HCT116 (cell line): ENCODE measurements around the gene RAPGEF2. TPM values are rescaled to one million over a fixed set of nuclear protein-coding genes. Genes with fewer than 3 reads are reported as not detected.
"Not testable (repeated sequence)": the region's sequence is repeated elsewhere in the genome, so short reads cannot be mapped to it uniquely, and the experiment has no call there.

ENCODE experiments used
- ATAC-seq: fragments of 200-7000 bp; cut with Tn5 transposase; 2 replicates; pipeline ENCODE4 v1.9.1; 2020; ENCODE audit warnings: mild to moderate bottlenecking, moderate library complexity
- BruUV-seq: library from RNA; stranded (reverse); fragments of 400-500 nt; replicated peaks from 2 replicates; lab custom pipeline; 2021; lab: Mats Ljungman, UMichigan
- CTCF ChIA-PET: fragments of 300-600 bp; sonication (Branson Sonifier 250); formaldehyde crosslinking; loops from one replicate; lab custom pipeline; 2021; ENCODE audit warnings: antibody characterized with exemption; lab: Charles Lee
- POLR2A ChIA-PET: fragments of 300-600, 350-600 bp; sonication (Branson Sonifier 250); formaldehyde crosslinking; loops from one replicate; lab custom pipeline; 2021; ENCODE audit warnings: antibody characterized with exemption; lab: Charles Lee
- RAD21 ChIA-PET, 2 experiments: fragments of 300-600 bp; sonication (Branson Sonifier 250); formaldehyde crosslinking; loops; one replicate each; lab custom pipeline; 2023; ENCODE audit warnings: low total read pairs in 2 of 2; ENCODE audit not compliant: uncharacterized antibody in 2 of 2, unreplicated experiment in 2 of 2, low non-redundant PET in 1 of 2; lab: Charles Lee
- DNase-seq: peaks from one replicate; pipeline ENCODE4 v3.0.0-alpha.2; 2010; ENCODE audit warnings: low read depth, low spot score
- H2AFZ ChIP-seq: fragments of 200-600 bp; shearing (Covaris generic), sonication (generic); 2 replicates; pipeline ENCODE4 v1.6.1; 2017; ENCODE audit warnings: low read depth, mixed run types, mixed read lengths, antibody characterized with exemption, low read length; ENCODE audit not compliant: poor library complexity, severe bottlenecking
- H3K27ac ChIP-seq: 2 replicates; pipeline ENCODE4 v1.5.1; 2012; ENCODE audit warnings: low read depth, low read length
- H3K27me3 ChIP-seq: fragments of 200-600 bp; sonication (generic); 2 replicates; pipeline ENCODE4 v1.6.1; 2016; ENCODE audit warnings: mixed run types, low read length, mixed read lengths; ENCODE audit not compliant: insufficient read depth
- H3K36me3 ChIP-seq, 2 experiments: fragments of 200-500 bp in 1 of 2; fragments of 200-600 bp in 1 of 2; sonication (Bioruptor generic) in 1 of 2; sonication (generic) in 1 of 2; 2 replicates each; pipeline versions ENCODE4 v1.5.1 to v1.6.1; 2014 to 2016; ENCODE audit warnings: low read length in 2 of 2, inconsistent platforms in 1 of 2, mixed read lengths in 1 of 2, mixed run types in 1 of 2; ENCODE audit not compliant: insufficient read depth in 2 of 2, control insufficient read depth in 1 of 2
- H3K4me1 ChIP-seq, 2 experiments: fragments of 200-600 bp in 1 of 2; sonication (generic) in 1 of 2; 2 replicates each; pipeline versions ENCODE4 v1.5.1 to v1.6.1; 2012 to 2017; ENCODE audit warnings: low read length in 2 of 2, inconsistent platforms in 1 of 2, mild to moderate bottlenecking in 1 of 2, mixed read lengths in 1 of 2, mixed run types in 1 of 2, moderate library complexity in 1 of 2; ENCODE audit not compliant: insufficient read depth in 2 of 2, control insufficient read depth in 1 of 2
- H3K4me2 ChIP-seq: fragments of 200-600 bp; sonication (generic); 2 replicates; pipeline ENCODE4 v1.6.1; 2017; ENCODE audit warnings: mixed run types, low read length, mixed read lengths
- H3K4me3 ChIP-seq, 2 experiments: fragments of 200-600 bp in 1 of 2; sonication (generic) in 1 of 2; replicated peaks in 1 of 2; 2 replicates each; pipeline ENCODE4 v1.5.1; 2011 to 2016; ENCODE audit warnings: low read length in 2 of 2, control low read depth in 1 of 2, low read depth in 1 of 2, mild to moderate bottlenecking in 1 of 2, mixed read lengths in 1 of 2, mixed run types in 1 of 2
- H3K79me2 ChIP-seq: fragments of 200-600 bp; sonication (generic); 2 replicates; pipeline ENCODE4 v1.6.1; 2017; ENCODE audit warnings: mild to moderate bottlenecking, mixed run types, low read length, moderate library complexity, mixed read lengths; ENCODE audit not compliant: insufficient read depth
- H3K9ac ChIP-seq: fragments of 200-600 bp; sonication (generic); 2 replicates; pipeline ENCODE4 v1.6.1; 2016; ENCODE audit warnings: low read length, mixed read lengths
- H3K9me2 ChIP-seq: fragments of 200-600 bp; sonication (generic), shearing (Covaris generic); 2 replicates; pipeline ENCODE4 v1.6.1; 2017; ENCODE audit warnings: mixed run types, mild to moderate bottlenecking, moderate library complexity; ENCODE audit not compliant: insufficient read depth
- H3K9me3 ChIP-seq, 2 experiments: fragments of 200-500 bp in 1 of 2; fragments of 200-600 bp in 1 of 2; sonication (Bioruptor generic) in 1 of 2; sonication (generic) in 1 of 2; 2 replicates each; pipeline ENCODE4 v1.6.1; 2014 to 2017; ENCODE audit warnings: low read length in 2 of 2, mixed read lengths in 2 of 2, inconsistent platforms in 1 of 2, low read depth in 1 of 2, mild to moderate bottlenecking in 1 of 2, mixed run types in 1 of 2, moderate library complexity in 1 of 2; ENCODE audit not compliant: control insufficient read depth in 1 of 2, insufficient read depth in 1 of 2
- H4K20me1 ChIP-seq: fragments of 200-600 bp; sonication (generic), shearing (Covaris generic); 2 replicates; pipeline ENCODE4 v1.6.1; 2017; ENCODE audit warnings: mixed run types, mild to moderate bottlenecking, moderate library complexity; ENCODE audit not compliant: insufficient read depth
- intact Hi-C: fragments of 100-400 bp; cut with micrococcal nuclease; formaldehyde crosslinking; loops from 2 replicates; pipeline ENCODE4 v1.10.0; 2022
- total RNA-seq: library from RNA; stranded (reverse); gene quantifications from one replicate; pipeline ENCODE4 v1.2.1, GENCODE V29; 2021; ENCODE audit not compliant: unreplicated experiment

Gene RAPGEF2
- total RNA-seq, 1 experiment from 2014 or later: 21.2 TPM

GRCh38 chr4:159113366-159113765 is 10.5 kb downstream of the RAPGEF2 start:
- H3K27ac ChIP-seq, POLR2A ChIA-PET, intact Hi-C loops, BruUV-seq, H2AFZ ChIP-seq, ATAC-seq, H3K4me1 ChIP-seq, H3K9me2 ChIP-seq, H3K36me3 ChIP-seq, H3K4me2 ChIP-seq, CTCF ChIA-PET, H3K4me3 ChIP-seq, H3K9me3 ChIP-seq, H3K9ac ChIP-seq, H4K20me1 ChIP-seq, RAD21 ChIA-PET, DNase-seq, H3K27me3 ChIP-seq: not testable (repeated sequence)
- peaks cover 33% of the 10 kb centered on the region for H3K79me2 ChIP-seq

GRCh38 chr4:159116098-159116497 is 13.2 kb downstream of the RAPGEF2 start:
- H3K36me3 ChIP-seq, POLR2A ChIA-PET, ATAC-seq, H3K27me3 ChIP-seq, H3K4me2 ChIP-seq, CTCF ChIA-PET, BruUV-seq, H3K4me1 ChIP-seq, H3K27ac ChIP-seq, intact Hi-C loops, H3K9me3 ChIP-seq, H4K20me1 ChIP-seq, DNase-seq, H3K9ac ChIP-seq, H2AFZ ChIP-seq, H3K4me3 ChIP-seq, RAD21 ChIA-PET, H3K9me2 ChIP-seq: not testable (repeated sequence)
- peaks cover 19% of the 10 kb centered on the region for H3K79me2 ChIP-seq

GRCh38 chr4:159116693-159117092 is 13.8 kb downstream of the RAPGEF2 start:
- H3K9me2 ChIP-seq, H3K27ac ChIP-seq, H3K27me3 ChIP-seq, intact Hi-C loops, H3K9ac ChIP-seq, H3K36me3 ChIP-seq, CTCF ChIA-PET, POLR2A ChIA-PET, H2AFZ ChIP-seq, H3K4me3 ChIP-seq, BruUV-seq, H3K4me2 ChIP-seq, ATAC-seq, DNase-seq, H4K20me1 ChIP-seq, H3K4me1 ChIP-seq, RAD21 ChIA-PET, H3K9me3 ChIP-seq: not testable (repeated sequence)
- peaks cover 13% of the 10 kb centered on the region for H3K79me2 ChIP-seq
